ENCODE measurements around the gene DAG1.
"Not testable (repeated sequence)": the region's sequence is repeated elsewhere in the genome, so short reads cannot be mapped to it uniquely, and the experiment has no call there.

Gene DAG1

DNA sequence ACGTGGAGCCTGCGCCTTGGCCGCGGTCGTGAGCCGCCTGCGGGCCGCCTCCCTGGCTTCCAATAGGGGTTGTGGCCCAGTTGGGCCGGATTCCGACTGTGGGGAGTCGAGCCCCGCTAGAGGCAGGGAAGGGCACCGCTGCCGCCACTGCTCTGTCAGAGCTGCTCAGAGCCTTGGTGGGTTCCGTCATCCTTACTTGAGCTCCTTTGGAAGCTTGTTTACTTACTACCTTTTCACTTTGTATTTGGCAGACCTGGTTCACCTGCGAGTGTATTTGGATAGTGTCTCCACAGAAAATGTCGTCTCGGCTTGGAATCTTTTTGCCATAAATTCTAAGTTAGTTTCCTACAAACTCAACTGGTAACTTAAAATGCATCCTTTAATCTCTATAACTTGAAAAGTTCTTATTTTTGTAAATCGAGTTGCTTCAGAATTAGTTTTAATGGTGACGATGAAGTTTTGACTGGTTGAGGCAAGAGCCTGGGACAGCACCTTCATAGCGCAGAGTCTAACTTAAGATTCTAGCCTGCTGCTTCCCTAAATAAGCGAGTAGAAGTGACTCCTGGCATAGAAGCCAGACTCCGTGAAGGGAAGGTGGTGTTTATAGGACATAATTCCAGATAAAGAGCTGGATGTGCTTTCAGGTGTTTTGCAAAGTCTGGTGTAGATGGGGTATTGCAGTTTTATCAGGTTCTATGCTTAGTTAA is 800 bp downstream of the DAG1 start:
- DNase-seq: no peak

DNA sequence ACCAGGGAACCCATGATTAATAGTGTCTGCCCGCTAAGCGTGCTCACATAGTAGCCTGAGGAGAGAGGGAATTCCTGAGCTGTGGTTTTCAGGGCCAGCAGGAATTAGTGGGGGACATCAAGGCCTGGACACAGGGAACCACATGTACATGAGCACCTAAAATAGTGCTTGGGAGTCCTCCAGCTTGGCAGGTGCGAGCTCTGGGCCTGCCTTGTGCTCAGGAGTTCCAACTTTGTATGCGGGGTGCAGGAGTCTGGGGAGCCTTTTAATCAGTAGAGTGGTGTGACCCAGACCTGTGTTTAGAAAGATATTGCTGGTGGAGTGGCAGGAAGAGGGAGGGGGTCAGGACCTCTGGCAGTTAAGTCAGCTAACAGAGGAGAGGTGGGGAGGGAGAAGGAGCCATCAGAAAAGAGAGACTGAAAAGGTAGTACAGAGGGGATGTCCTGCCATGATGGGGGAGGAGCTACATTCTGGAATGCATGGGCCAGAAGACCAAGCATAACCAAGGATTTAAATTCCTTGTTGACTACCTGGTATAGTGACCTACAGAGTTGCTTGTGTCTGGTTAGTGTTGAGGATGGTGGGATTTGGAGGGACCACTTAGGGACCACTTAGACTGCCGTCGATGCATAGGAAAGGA is 1.9 kb downstream of the DAG1 start:
- no peak for DNase-seq

DNA sequence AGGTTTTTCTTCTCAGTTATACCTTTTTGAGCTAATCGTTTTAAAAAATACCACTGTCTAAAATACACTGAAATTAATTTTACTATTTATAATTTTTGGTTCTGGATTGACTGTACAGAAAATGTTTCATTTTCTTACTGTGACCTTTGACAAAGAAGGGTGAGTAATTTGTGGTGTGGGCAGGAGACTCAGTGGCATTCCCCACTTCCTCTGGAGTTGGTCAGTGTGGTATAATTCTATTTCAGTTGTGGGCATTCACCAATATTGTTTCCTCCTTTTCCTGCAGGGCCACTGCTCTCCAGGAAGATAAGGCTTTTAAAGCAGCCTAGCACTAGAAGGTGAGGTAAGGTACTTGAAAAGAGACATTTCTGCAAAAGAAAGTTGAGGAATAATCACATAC is 6.5 kb downstream of the DAG1 start:
- DNase-seq: peak; percentile 14

DNA sequence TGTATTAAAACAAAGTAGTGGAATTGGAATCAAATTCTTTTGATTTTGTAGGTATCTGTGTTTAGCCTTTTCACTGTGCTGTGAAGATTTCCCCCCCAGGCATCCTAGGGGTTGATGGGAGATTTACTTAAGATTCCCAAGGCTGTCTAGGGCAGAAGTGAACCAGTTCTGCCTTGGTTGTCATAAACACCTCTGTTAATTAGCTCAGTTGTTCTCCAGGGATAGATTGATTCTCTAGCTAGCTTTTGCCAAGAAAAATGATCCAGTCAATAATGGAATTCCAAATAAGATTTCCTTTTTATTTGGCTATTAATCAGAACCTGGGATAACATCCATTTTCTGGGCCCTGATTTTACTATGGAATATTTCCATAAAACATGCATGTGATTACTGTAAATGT is 12.7 kb downstream of the DAG1 start:
- DNase-seq: no peak

DNA sequence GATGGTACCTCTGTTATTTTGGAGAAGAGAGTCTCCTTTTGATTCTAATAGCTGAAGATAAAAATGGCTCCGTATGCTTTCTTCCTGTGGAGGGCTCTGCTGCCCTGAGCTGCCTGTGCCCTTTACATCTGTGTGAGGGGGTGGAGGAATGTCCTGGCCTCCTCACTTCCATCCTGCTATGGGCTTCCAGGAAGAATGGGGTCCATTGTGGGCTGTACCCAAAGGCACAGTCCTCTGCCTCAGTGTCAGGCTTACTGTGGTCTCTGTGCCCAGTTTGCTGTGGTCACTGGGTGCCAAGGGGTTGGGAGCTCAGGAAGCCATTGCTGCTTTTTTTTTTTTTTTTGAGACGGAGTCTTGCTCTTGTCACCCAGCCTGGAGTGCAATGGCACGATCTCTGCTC is 14.4 kb downstream of the DAG1 start:
- no peak for DNase-seq

DNA sequence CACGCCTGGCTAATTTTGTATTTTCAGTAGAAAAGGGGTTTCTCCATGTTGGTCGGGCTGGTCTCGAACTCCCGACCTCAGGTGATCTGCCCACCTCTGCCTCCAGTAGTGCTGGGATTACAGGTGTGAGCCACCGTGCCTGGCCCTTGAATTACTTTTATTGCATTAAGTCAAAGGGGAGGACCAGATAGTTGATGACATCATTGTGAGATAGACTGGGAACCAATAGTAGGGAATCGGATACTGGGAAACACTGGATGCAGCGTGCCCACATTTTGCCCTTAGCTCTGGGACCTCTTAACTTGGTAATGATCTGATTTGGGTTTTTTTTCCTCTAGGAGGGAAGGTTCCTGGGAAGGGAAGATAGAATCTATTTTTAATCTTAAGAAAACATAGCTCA is 19.2 kb downstream of the DAG1 start:
- DNase-seq: no peak

DNA sequence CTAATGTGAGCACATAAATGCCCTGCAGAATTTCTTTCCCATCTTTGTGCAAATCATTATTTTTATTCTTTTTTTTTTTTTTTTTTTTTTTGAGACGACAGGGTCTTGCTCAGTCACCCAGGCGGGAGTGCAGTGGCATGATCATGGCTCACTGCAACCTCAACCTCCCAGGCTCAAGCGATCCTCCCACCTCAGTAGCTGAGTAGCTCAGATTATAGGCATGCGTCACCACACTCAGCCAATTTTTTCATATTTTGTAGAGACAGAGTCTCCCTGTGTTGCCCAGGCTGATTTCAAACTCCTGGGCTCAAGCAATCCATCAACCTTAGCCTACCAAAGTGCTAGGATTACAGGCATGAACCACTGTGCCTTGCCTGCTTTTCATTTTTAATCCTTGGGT is 22.9 kb downstream of the DAG1 start:
- DNase-seq: no peak

DNA sequence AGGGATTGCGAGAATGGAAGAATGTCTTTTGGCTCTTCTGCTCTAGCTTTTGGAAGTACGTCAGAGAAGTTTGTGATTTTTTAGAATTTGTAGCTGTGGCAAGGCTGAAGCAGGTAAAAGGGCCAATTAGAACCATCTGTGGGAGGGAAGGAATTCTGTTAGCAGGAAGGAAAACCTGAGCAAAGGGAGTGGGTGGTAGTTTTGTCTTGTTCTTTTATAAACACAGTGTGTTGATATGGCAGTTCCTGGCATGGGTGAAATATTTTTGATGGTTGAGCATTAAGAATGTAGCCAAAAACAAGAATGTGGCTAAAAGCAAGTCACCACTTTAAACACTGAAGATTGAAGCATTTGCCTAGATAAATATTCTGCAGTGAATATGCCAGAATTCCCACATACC is 23.8 kb downstream of the DAG1 start:
- DNase-seq: no peak

DNA sequence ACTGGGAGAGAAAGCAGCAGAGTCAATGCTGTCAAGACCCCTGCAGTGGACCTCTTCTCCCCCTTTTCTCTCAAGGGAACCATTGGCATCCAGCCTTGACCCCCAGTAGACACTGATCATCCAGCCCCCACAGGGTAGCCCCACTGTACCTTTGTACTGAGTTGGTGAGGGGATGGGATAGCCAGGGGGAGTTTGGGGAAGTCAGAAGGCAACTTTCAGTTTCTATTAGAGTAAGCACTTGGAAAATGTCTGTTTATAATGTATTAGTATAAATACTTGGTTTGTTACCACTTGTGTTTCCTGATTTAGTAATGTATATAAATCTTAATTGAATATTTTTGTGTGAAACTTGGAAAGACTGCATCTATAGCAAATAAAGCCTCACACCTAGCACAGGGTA is 25.0 kb downstream of the DAG1 start:
- DNase-seq: no peak

DNA sequence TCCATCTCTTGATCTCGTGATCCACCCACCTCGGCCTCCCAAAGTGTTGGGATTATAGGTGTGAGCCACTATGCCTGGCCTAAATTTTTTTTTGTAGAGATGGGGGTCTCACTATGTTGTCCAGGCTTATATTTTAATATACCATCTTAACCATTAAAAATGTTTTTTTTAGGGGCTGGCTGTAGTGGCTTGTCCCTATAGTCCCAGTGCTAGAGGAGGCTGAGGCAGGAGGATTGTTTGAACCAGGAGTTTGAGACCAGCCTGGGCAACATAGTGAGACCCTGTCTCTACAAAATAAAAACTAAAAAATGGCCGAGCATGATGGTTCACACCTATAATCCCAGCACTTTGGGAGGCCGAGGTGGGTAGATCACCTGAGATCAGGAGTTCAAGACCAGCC is 26.8 kb downstream of the DAG1 start:
- not testable (repeated sequence) for DNase-seq

DNA sequence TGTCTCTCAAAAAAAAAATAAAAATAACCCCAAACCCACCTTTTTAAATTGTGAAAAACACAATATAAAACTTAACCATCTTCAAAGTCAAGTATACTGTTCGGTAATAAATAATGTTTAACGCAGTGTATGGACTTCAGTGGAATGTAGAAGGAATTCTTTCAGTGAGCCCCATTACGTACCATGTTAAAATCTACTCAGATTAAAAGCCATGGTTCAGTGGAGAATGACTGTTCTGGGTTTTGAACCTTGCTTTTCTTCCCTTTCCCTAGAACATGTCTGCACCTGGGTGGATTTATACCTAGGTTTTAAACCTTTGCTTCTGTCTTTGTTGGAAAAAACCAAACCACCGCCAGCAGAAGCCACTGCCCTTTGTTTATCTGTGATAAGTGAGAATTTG is 27.5 kb downstream of the DAG1 start:
- no peak for DNase-seq

DNA sequence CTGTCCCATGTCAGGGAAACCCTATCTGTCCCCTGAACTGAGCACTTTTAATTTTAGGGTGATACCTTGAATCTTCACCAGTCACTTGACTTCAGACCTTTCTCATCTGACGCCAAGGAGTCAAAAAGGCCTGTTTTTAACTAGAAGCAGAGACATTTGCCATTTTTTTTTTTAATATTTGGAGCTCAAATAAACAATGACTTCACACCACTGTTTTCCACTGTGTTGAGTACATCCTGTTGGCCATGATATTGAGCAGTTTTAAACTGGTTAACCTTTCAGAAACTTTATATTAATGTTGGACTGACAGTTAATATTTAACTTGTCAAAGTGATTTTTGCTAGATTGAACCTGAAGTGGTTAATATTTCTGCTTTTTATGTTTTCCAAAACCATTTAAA is 28.2 kb downstream of the DAG1 start:
- no peak for DNase-seq

DNA sequence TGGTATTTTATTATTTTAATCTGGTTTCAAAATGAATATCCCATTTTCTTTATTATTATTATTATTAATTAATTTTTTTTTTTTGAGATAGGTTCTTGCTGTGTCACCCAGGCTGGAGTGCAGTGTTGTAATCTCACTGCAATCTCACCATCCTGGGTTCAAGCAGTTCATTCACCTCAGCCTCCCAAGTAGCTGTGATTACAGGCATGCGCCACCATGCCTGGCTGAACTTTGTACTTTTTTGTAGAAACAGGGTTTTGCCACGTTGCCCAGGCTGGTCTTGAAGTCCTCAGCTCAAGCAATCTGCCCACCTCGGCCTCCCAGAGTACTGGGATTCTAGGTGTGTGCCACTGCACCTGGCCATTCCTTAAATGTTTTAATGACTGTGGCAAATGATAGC is 28.6 kb downstream of the DAG1 start:
- DNase-seq: no peak

DNA sequence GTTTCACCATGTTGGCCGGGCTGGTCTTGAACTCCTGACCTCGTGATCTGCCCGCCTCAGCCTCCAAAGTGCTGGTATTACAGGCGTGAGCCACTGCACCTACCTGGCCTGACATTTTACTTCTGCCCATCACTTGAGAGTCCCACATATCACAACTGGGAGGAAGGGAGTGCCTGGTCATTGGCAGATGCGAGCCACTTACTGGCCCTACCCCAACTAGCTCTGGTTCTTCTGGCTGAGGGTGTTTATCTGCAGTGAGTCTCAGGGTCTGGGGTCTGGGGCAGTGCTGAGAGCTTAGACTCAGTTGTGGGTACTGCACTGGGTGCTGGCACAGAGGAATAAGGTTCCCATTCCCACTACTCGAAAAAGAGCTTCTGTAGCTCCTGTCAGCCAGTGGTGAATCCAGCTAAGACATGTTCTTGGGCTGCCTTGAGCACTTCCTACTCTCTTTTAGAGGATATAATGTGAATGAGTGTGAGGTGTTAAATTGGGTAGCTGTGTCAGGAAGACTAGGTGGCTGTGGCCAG is 30.2 kb downstream of the DAG1 start:
- DNase-seq: no peak

DNA sequence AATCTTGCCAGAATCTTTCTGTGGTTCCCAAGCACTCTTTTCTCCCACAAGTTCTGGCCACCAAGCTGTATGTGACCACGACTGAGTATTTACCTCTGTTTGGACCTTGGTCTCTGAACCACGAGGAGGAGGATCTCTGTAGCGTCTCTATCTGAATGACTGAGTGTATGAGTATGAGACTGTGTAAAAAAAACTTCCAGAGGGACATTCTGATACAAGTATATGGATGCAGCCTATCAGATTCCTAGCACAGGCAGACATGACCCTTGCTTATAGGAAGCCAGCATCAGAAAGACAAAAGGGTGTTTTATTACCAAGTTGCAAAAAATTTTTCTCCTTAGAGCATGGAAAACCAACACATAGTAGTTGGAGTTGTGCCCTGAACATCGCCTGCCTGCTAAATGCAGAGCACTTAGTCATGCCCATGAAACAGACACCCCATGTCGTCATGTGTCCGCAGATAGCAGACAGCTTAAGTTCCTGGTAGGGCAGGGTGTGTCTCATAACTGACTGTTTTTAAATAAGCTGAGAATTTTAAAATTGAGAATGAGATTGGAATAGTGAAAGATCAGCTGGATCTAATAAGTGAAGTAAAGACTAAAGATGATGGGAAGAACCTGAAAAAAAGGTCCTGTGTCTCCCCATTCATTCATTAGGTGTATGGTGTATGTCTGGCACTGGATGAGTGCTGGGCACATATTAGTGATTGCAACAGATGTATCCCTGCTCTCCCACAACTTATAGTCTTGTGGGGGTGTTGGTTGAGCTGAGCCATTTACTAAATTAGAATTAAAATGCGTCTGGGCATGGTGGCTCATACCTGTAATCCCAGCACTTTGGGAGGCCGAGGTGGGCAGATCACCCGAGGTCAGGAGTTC is 30.9 kb downstream of the DAG1 start:
- no peak for DNase-seq

DNA sequence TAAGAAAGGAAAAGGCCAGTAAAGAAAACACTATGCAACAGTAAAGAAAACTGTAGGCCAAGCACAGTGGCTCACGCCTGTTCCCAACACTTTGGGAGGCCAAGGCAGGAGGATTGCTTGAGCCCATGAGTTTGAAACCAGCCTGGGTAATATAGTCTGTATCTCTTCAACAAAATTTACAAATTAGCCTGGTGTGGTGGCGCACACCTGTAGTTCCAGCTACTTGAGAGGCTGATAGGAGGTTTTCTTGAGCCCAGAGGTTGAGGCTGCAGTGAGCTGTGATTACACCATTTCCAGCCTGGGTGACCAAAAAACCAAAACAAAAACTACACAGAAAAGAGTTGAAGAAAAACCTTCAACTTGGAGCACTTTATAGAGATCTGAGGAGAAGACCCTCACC is 31.8 kb downstream of the DAG1 start:
- DNase-seq: no peak

DNA sequence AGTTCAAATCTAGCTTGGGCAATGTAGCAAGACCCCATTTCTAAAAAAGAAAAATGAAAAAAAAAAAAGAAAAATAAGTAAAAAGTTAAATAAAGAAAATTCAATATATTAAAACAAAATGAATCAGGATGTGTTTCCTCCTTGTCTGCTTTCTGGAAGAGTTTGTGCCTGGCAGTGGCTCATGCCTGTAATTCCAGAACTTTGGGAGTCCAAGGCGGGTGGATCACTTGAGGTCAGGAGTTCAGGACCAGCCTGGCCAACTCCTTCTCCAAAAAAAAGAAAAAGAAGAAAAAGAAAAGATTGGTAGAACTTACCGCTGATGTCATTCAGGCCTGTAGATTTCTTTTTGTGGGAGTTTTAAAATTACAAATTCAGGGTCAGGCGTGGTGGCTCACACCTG is 36.8 kb downstream of the DAG1 start:
- DNase-seq: no peak

DNA sequence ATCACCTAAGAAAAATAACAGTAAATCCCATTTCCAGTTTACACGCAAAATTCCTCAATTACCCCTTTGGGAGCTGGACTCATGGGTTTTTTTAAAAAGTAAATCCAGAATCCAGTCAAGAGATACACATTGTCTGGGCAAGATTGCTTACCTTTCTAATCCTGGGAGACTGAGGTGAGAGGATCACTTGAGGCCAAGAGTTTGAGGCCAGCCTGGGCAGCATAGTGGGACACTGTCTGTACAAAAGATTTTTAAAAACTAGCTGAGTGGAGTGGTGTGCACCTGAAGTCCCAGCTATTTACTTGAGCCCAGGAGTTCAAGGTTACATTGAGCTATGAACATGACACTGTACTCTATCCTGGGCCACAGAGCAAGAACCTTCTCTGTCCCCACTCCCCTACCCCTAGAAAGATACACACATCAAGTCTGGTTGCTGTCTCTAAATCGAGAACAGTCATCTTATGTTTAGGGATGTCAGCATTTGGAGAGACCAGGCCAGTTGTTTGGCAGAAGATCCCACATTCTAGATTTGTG is 39.0 kb downstream of the DAG1 start:
- DNase-seq: no peak

DNA sequence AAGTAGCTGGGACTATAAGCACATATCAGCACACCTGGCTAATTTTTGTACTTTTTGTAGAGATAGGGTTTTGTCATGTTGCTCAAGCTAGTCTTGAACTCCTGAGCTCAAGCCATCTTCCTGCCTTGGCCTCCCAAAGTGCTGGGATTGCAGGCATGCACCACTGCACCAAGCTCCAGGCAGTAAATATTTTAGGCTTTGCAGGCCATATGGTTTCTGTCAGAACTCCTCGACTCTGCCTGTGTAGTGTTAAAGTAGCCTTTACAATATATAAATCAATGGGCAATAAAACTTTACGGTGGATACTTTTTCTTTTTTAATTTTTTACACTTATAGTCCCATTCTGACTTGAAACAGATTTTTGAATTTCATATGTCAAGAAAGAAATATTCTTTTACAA is 41.6 kb downstream of the DAG1 start:
- DNase-seq: no peak

DNA sequence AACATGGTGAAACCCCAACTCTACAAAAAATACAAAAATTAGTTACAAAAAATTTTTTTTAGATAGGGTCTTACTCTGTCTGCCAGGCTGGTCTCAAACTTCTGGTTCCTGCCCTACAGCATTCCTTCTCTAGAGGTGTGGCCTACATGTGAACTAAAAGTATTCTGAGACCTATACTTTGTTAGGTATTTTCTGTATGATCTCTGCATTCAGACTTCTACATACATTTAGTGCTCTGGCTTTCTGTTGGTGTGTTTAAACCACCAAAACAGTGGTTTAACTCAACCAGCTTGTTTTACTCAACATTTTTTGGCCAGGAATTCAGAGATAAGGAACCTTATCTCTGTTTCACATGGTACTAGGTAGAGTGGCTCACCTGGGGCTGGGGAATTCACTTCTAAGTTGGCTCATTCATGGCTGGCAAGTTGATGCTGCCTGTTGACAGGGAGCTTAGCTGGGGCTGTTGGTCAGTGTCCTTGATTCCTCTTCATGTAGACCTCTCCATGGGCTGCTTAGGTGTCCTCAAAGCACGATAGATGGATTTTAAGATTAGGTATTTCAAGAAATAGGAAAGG is 42.8 kb downstream of the DAG1 start:
- no peak for DNase-seq

DNA sequence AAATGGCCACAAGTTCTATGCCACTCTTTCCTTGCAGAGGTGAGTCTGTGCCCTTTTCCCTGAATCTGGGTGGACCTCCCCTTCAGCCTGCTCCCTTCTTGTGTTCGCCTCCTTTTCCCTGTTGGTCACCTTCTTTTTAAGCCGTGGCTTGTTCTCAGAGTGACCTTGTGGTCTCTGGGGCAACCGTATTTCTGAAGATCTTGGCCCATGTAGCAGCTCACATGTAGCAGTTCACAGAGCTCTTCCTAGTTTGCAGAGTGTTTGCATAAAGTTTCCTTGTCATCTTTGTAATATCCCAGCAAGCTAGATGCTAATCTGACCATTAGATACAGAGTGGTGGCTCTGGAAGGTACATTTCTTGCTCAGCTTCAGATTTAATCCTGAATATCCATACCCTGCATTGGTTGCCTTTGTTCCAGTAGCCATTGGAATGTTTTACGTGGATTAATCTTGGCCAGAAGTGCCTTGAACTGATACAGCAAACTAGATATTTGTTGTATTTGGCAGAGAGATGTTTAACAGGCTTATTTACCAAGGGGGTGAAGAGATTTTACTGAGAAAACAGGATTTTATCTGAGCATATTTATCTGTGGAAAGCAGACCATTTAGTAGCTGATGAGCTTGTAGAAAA is 43.5 kb downstream of the DAG1 start:
- DNase-seq: no peak

DNA sequence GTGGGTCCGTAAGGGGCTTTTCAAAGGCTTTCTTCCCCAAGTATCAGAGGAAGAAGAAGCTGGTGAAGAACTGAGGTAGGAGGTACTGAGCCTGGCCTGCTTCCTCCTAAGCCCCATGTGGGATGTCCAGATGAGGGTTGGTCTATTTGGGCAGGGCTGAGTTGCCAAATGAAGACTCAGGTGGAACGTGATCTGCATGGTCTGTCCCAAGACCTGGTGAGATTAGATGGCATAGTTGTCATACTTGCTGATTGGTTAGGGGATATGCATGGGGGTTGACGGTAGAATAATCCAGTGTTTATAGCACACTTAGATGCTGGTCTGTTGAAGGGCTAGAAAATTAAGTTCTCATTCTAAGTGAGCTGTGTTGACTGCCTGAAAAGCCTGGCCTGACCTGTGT is 47.9 kb downstream of the DAG1 start:
- no peak for DNase-seq

DNA sequence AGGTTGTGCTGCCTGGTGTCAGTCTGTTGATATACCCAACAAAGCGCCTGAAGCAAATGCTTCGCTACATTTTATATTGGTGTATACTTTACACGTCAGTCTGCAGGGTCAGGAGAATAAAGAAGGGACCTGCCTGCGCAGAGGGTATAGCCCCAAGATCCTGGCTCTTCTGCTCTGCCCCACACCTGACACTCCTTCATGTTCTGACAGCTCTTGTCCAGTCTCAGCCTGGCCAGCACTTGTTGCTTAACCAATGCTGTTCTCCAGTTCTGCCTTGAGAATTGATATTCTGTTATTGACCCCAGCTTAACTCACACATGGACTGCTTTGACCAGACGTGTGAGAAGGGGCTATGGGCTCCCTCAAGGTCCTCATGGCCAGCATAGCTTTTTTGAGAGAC is 48.4 kb downstream of the DAG1 start:
- no peak for DNase-seq
